ENCODE results near the gene SERGEF.

GRCh38 chr11:17781221-17781620 lies 231.6 kb downstream of the SERGEF start:
- TF ChIP-seq POLR2A (IDR thresholded peaks at IDR 0.05) (no peak), CTCF (IDR thresholded peaks at IDR 0.05 in 4 of 5, conservative IDR thresholded peaks at IDR 0.05 in 1 of 5) (no peak)
